Stimulated activated naive CD8-positive, alpha-beta T cell treated with anti-CD3 and anti-CD28 coated beads, Interleukin-15, Interleukin-2, amounts not matched to agents 100 ng/mL and 50 ng/mL, for 24 hours (primary cell): Measurements from ENCODE around the gene SFRP2.

ENCODE experiments used
- H3K27ac Mint-ChIP-seq: one replicate; pipeline ENCODE4 v1.8.0; 2021; ENCODE audit warnings: mild to moderate bottlenecking, mixed read lengths
- H3K27me3 Mint-ChIP-seq: one replicate; pipeline ENCODE4 v1.8.0; 2021; ENCODE audit warnings: mixed read lengths
- H3K36me3 Mint-ChIP-seq: one replicate; pipeline ENCODE4 v1.8.0; 2021; ENCODE audit warnings: low read depth, mixed read lengths
- H3K4me1 Mint-ChIP-seq: one replicate; pipeline ENCODE4 v1.8.0; 2021; ENCODE audit warnings: low read depth, mixed read lengths
- H3K4me3 Mint-ChIP-seq: one replicate; pipeline ENCODE4 v1.8.0; 2021; ENCODE audit warnings: mild to moderate bottlenecking, mixed read lengths
- H3K9me3 Mint-ChIP-seq: one replicate; pipeline ENCODE4 v1.8.0; 2021; ENCODE audit warnings: mixed read lengths

Gene SFRP2

DNA sequence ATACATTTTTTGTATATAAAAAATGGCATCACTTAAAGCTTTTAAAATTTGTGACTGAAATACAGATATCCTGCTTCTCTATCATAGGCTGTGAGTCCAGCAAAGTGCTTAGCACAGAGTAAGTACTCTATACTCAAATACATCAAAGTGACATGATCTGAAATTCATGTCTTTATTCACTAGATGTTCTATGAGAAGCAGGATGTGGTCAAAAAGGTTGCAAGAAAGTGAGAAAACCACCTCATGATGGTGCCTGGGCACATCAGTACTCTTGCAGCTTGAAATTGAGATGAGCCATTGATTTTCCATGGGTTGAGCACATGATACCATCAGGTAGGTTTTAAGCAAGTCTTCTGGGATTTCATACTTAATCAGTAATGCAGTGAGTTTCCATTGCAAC is 20.4 kb upstream of the SFRP2 start:
- H3K9me3 Mint-ChIP-seq, result no peaks in the 10 kb centered on the region
- H3K27me3 Mint-ChIP-seq, result peaks cover 8% of the 10 kb centered on the region
- H3K4me3 Mint-ChIP-seq, result peak overlapping the region; percentile 35
- H3K27ac Mint-ChIP-seq, result peak overlapping the region; percentile 45
- peaks cover 44% of the 10 kb centered on the region for H3K4me1 Mint-ChIP-seq
- H3K36me3 Mint-ChIP-seq, result no peaks in the 10 kb centered on the region

- H3K27ac Mint-ChIP-seq, result peak overlapping the region; percentile 56
Measured at GRCh38 chr4:153808175-153808574, 19.3 kb upstream of the SFRP2 start.

DNA sequence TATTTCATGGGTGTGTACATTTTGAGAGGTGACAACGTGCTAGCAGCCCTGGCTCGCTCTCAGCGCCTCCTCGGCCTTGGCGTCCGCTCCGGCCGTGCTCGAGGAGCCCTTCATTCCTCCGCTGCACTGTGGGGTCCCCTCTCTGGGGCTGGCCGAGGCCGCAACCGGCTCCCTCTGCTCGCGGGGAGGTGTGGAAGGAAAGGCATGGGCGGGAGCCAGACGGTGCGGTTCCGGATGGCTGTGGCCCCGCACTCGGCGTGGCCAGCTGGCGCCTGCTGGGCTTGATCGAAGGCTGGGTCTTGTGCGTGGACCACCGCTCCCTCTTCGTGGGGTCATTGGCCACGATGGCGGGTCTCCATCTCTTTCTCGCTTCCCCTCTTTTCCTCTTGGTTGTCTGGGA is 17.2 kb upstream of the SFRP2 start:
- Mint-ChIP-seq H3K4me1 (peaks cover 41% of the 10 kb centered on the region), H3K4me3 (no peak overlapping the region), H3K9me3 (no peaks in the 10 kb centered on the region), H3K27me3 (peaks cover 11% of the 10 kb centered on the region), H3K36me3 (no peaks in the 10 kb centered on the region), H3K27ac (no peak overlapping the region)

More at GRCh38 chr4:153808175-153808574, 19.3 kb upstream of the SFRP2 start:
- Mint-ChIP-seq H3K9me3 (no peaks in the 10 kb centered on the region), H3K4me1 (peaks cover 44% of the 10 kb centered on the region), H3K4me3 (no peak overlapping the region), H3K27me3 (peaks cover 10% of the 10 kb centered on the region), H3K36me3 (no peaks in the 10 kb centered on the region)

DNA sequence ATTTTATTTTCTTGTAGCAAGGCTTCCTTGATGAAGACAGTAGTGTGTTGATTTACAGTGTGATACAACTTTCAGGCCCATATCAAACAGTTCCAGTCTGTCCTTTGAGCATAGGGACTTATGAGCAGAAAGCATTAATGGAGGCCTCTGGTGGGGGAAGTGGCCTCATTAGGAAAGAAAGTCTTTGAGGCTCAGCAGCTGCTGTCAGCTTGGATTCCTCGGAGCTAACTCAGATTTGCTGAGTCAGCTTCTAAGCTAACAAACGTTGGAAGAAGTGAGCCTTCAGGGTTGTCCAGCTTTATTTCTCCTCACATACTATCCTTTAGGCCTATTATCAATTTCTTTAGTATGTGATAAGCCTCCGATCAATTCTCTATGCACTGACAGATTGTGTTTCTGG is 15.8 kb upstream of the SFRP2 start:
- no peak overlapping the region for H3K27ac Mint-ChIP-seq
- no peak overlapping the region for H3K4me3 Mint-ChIP-seq
- no peaks in the 10 kb centered on the region for H3K36me3 Mint-ChIP-seq
- H3K4me1 Mint-ChIP-seq, result peaks cover 32% of the 10 kb centered on the region
- H3K27me3 Mint-ChIP-seq, result peaks cover 18% of the 10 kb centered on the region
- no peaks in the 10 kb centered on the region for H3K9me3 Mint-ChIP-seq

DNA sequence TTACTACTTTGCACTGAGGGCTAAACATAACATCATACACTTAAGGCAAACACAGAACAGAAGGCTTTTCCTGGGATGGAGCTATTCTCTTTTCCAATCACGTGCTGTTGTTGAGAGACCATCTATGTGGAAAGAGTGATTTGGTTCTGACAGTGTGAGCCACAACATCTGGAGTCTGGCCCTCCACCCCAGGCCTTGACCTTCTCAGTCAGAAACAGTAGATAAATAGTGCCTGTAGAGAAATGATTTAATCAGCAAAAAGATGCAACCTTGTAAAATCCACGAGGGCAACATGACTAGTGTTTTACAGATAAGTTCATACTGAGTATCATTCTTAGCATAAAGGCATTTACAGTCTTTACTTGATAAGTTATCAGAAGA is 10.8 kb upstream of the SFRP2 start:
- H3K27me3 Mint-ChIP-seq, result peaks cover 63% of the 10 kb centered on the region
- peaks cover 3% of the 10 kb centered on the region for H3K4me1 Mint-ChIP-seq
- H3K9me3 Mint-ChIP-seq, result no peaks in the 10 kb centered on the region
- H3K27ac Mint-ChIP-seq, result no peak overlapping the region
- H3K4me3 Mint-ChIP-seq, result no peak overlapping the region
- no peaks in the 10 kb centered on the region for H3K36me3 Mint-ChIP-seq

GRCh38 chr4:153798901-153799693 is 10.2 kb upstream of the SFRP2 start:
- peaks cover 68% of the 10 kb centered on the region for H3K27me3 Mint-ChIP-seq
- no peaks in the 10 kb centered on the region for H3K9me3 Mint-ChIP-seq
- no peak overlapping the region for H3K4me3 Mint-ChIP-seq
- no peaks in the 10 kb centered on the region for H3K4me1 Mint-ChIP-seq
- no peaks in the 10 kb centered on the region for H3K36me3 Mint-ChIP-seq
- H3K27ac Mint-ChIP-seq, result no peak overlapping the region

GRCh38 chr4:153798420-153798819 is 9.5 kb upstream of the SFRP2 start:
- H3K4me1 Mint-ChIP-seq, result no peaks in the 10 kb centered on the region
- H3K27ac Mint-ChIP-seq, result no peak overlapping the region
- H3K36me3 Mint-ChIP-seq, result no peaks in the 10 kb centered on the region
- no peak overlapping the region for H3K4me3 Mint-ChIP-seq
- no peaks in the 10 kb centered on the region for H3K9me3 Mint-ChIP-seq
- H3K27me3 Mint-ChIP-seq, result peaks cover 70% of the 10 kb centered on the region

- Mint-ChIP-seq H3K36me3 (no peaks in the 10 kb centered on the region), H3K4me3 (no peak overlapping the region), H3K9me3 (no peaks in the 10 kb centered on the region), H3K4me1 (peaks cover 34% of the 10 kb centered on the region), H3K27ac (no peak overlapping the region), H3K27me3 (peaks cover 90% of the 10 kb centered on the region)
Measured at GRCh38 chr4:153794006-153794405, 5.1 kb upstream of the SFRP2 start.

GRCh38 chr4:153792618-153793247 is 3.9 kb upstream of the SFRP2 start:
- Mint-ChIP-seq H3K4me3 (peak overlapping the region; percentile 70), H3K9me3 (no peaks in the 10 kb centered on the region), H3K27ac (no peak overlapping the region), H3K4me1 (peaks cover 43% of the 10 kb centered on the region), H3K27me3 (peaks cover 91% of the 10 kb centered on the region), H3K36me3 (no peaks in the 10 kb centered on the region)

DNA sequence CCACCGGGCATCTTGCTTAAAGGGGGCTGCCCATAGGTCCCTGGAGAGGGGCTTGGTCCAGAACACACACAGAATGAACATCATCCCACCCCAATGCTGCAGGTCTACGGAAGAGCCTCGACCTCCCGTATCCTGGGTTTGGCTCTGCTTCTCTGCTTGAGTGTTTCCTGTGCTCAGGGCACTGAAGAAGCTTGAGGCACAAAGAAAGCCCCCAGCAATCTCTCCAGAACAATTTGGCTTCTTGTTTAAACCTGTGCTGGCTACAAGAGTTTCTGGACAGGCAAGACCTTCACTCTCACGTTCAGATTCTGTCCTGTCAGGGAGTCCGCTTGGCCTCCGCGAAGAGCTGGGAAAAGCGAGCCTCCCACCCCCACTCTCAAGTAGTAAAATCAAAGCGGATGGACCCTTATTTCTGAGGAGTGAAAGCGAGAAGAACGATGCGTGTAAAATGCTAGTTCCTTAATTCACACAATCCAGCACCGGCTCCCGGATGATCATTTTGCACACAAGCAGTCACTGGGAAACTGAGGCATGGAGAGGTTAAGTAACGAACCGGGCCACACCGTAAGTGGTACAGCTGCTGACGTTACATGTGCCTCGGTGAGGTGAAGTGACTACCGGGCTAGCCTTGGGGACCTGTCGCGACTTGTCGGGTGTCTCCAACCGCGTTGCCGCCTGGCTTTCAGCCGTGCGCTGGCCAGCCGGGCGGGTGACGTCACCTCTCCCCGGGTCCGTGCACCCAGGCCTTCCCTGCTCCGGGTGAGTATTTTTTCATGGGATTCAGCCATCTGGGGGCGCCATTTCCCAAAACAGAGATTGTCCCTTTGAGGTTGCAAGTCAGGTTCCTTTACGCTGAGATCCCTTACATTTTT is 3.1 kb upstream of the SFRP2 start:
- Mint-ChIP-seq H3K4me1 (peaks cover 43% of the 10 kb centered on the region), H3K36me3 (no peaks in the 10 kb centered on the region), H3K4me3 (peak overlapping the region; percentile 70), H3K27me3 (peaks cover 91% of the 10 kb centered on the region), H3K27ac (peak overlapping the region; percentile 68), H3K9me3 (no peaks in the 10 kb centered on the region)

DNA sequence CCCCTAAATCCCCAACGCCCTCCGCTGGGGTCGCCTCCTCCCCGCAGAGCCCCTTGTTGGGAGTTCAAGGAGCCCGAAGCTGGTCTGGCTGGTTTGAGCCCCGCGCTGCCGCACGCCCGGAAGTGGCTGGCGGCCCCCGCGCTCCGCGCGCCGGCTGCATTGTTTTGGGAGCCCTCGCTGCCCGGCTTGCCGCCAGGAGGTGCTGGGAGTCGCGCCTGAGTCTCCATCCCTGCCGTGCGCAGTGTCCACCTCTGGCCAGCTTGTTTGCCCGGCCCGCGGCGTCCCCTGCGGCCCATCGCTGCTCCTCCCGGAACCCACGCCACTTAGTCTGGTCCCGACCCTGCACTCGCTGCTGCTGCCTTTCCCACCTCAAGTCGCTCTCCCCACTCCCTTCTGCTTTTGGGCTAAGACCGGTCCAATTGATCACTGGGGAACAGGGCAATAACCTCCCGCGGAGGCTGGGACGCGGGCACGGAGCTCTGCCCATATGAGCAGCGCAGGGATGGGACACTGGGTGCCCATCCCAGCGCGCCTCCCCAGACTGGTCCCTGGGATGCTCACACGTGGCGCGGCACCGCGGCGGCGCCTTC is 2.2 kb upstream of the SFRP2 start:
- no peaks in the 10 kb centered on the region for H3K36me3 Mint-ChIP-seq
- H3K9me3 Mint-ChIP-seq, result no peaks in the 10 kb centered on the region
- peaks cover 43% of the 10 kb centered on the region for H3K4me1 Mint-ChIP-seq
- H3K27ac Mint-ChIP-seq, result peak overlapping the region; percentile 68
- H3K4me3 Mint-ChIP-seq, result peak overlapping the region; percentile 70
- peaks cover 91% of the 10 kb centered on the region for H3K27me3 Mint-ChIP-seq

DNA sequence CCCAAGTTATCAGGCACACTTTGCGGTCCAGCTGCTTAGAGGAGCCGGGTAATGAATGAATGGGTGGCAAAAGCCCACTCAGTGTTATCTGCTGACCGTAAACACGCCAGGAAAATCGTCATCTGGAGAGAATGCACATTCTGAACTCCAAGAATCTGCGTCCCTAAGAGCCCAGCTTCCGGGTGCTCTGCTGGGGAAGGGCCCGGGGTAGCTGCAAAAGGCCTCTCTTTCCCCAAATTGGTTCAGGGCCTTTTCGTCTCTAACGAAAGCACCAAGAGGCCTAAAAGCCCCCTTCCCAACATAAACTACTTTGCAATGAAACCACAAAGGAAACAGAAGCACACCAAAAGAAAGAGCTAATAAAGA is 1.6 kb upstream of the SFRP2 start:
- Mint-ChIP-seq H3K36me3 (no peaks in the 10 kb centered on the region), H3K4me3 (peak overlapping the region; percentile 39), H3K27ac (no peak overlapping the region), H3K27me3 (peaks cover 91% of the 10 kb centered on the region), H3K9me3 (no peaks in the 10 kb centered on the region), H3K4me1 (peaks cover 43% of the 10 kb centered on the region)

DNA sequence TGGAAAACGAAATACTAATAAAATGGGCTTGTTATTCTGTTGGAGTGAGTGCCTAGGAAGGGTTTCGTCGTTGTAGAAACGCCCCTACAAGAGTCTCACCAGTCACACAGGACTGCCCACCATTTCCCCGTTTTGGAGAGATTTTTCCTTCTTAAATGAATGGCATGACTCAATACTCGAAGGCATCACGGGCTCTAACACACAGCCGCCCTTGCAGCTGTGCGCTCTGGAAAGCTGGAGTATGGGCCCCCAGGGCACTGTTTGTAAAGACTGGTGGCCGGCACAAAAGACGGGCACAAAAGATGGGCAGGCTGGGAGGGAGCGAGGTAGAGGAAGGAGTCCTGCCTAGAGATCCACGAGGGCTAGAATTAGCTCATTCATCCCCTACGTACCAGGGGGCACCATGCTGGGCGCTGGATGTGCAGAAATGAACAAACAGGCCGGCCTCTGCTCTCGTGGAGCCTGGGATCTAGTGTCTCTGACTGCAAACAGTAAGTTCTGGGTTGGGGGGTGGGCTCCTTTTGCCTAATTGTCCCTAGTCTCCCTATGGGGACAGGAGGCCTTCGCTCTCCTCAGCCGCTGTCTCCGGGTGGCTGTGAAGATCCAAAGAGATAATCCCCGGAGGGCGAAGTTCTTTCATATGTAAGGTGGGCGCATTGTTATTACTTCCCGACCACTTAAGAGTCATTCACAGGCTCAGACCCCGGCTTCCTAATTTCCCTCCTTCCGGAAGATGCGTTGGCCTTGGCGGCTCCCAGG is 1.0 kb upstream of the SFRP2 start:
- Mint-ChIP-seq H3K27me3 (peaks cover 89% of the 10 kb centered on the region), H3K9me3 (no peaks in the 10 kb centered on the region), H3K4me3 (peak overlapping the region; percentile 44), H3K27ac (no peak overlapping the region), H3K36me3 (no peaks in the 10 kb centered on the region), H3K4me1 (peaks cover 43% of the 10 kb centered on the region)

DNA sequence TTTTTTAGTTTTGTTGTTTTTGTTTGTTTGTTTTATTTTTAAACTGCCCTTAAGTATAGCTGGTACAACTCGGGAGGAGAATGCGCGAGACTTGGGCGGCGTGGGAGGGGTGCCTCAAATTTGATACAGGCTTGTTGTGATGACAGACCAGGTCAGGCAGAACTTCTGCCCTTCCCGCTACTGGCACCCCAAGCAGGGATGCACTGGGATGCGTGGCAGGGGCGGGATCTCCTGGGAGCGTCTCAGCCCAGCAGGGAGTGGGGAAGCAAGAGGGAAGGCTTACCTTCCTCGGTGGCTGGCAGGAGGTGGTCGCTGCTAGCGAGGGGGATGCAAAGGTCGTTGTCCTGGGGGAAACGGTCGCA is 851 bp downstream of the SFRP2 start:
- no peaks in the 10 kb centered on the region for H3K9me3 Mint-ChIP-seq
- peaks cover 42% of the 10 kb centered on the region for H3K4me1 Mint-ChIP-seq
- H3K36me3 Mint-ChIP-seq, result no peaks in the 10 kb centered on the region
- no peak overlapping the region for H3K27ac Mint-ChIP-seq
- peak overlapping the region; percentile 63 for H3K4me3 Mint-ChIP-seq
- H3K27me3 Mint-ChIP-seq, result peaks cover 86% of the 10 kb centered on the region
